Endothelial cell of umbilical vein (primary cell): ENCODE results near the gene FAM53B. TPM values are rescaled to one million over a fixed set of nuclear protein-coding genes. Genes with fewer than 3 reads are reported as not detected.
A peak's percentile ranks its signal among the peaks of the same experiment; 100 is the strongest.

Experiments
- BruUV-seq: library from RNA; stranded (reverse); fragments of 400-500 nt; replicated peaks from 2 replicates; lab custom pipeline; 2021; lab: Mats Ljungman, UMichigan
- CTCF ChIA-PET: fragments of 300-600, 350-600 bp; sonication (Branson Sonifier 250); formaldehyde crosslinking; loops from one replicate; lab custom pipeline; 2021; ENCODE audit warnings: antibody characterized with exemption, inconsistent platforms; lab: Charles Lee
- POLR2A ChIA-PET: fragments of 300-600, 350-600 bp; sonication (Branson Sonifier 250); formaldehyde crosslinking; loops from one replicate; lab custom pipeline; 2021; ENCODE audit warnings: antibody characterized with exemption, inconsistent platforms; lab: Charles Lee
- DNase-seq: peaks from one replicate; pipeline ENCODE4 v3.0.0-alpha.2; 2011; ENCODE audit warnings: low read depth, low spot score
- FAIRE-seq: peaks from 2 replicates; lab custom pipeline; 2011; peaks lifted over from hg19 to GRCh38; lab: Jason Lieb, UNC
- H2AFZ ChIP-seq: 2 replicates; pipeline ENCODE4 v1.6.0; 2012; ENCODE audit warnings: low read depth, low read length, control low read depth, inconsistent platforms
- H3K27ac ChIP-seq: 2 replicates; pipeline ENCODE4 v1.5.1; 2011; ENCODE audit warnings: low read depth, mild to moderate bottlenecking, control low read depth, low read length, moderate library complexity; ENCODE audit not compliant: insufficient read depth
- H3K27me3 ChIP-seq, 2 experiments: 2 replicates each; pipeline versions ENCODE4 v1.6.0 to v1.6.1; 2011; ENCODE audit warnings: low read length in 2 of 2, mixed read lengths in 1 of 2; ENCODE audit not compliant: control insufficient read depth in 2 of 2, insufficient read depth in 2 of 2
- H3K36me3 ChIP-seq, 2 experiments: 2 replicates in 1 of 2; 3 replicates in 1 of 2; pipeline ENCODE4 v1.5.1; 2011; ENCODE audit warnings: low read length in 2 of 2, mild to moderate bottlenecking in 1 of 2, moderate library complexity in 1 of 2; ENCODE audit not compliant: control insufficient read depth in 2 of 2, insufficient read depth in 2 of 2; ENCODE audit errors: extremely low read depth in 1 of 2
- H3K4me1 ChIP-seq: 3 replicates; pipeline ENCODE4 v1.5.1; 2011; ENCODE audit warnings: mild to moderate bottlenecking, low read length; ENCODE audit not compliant: control insufficient read depth, insufficient read depth; ENCODE audit errors: extremely low read depth
- H3K4me2 ChIP-seq: 2 replicates; pipeline ENCODE4 v1.6.1; 2011; ENCODE audit warnings: low read length, control low read depth, mixed read lengths; ENCODE audit not compliant: insufficient read depth
- H3K4me3 ChIP-seq, 3 experiments: fragments of 200-600 bp in 1 of 3; sonication (generic), shearing (Covaris generic) in 1 of 3; replicated peaks in 1 of 3; 2 replicates each; pipeline ENCODE4 v1.5.1; 2011 to 2016; ENCODE audit warnings: control low read depth in 3 of 3, low read length in 3 of 3, mild to moderate bottlenecking in 2 of 3, inconsistent platforms in 1 of 3, low read depth in 1 of 3, moderate library complexity in 1 of 3; ENCODE audit not compliant: insufficient read depth in 1 of 3
- H3K79me2 ChIP-seq: 2 replicates; pipeline ENCODE4 v1.6.0; 2012; ENCODE audit warnings: low read length, inconsistent platforms; ENCODE audit not compliant: control insufficient read depth, insufficient read depth
- H3K9ac ChIP-seq: replicated peaks from 2 replicates; pipeline ENCODE3; 2011; ENCODE audit warnings: low read length, control low read depth; ENCODE audit not compliant: insufficient read depth; ENCODE audit errors: extremely low read depth
- H3K9me1 ChIP-seq: replicated peaks from 3 replicates; pipeline ENCODE4 v1.6.0; 2011; ENCODE audit warnings: mild to moderate bottlenecking, low read length; ENCODE audit not compliant: control insufficient read depth, insufficient read depth; ENCODE audit errors: extremely low read depth
- H3K9me3 ChIP-seq: replicated peaks from 2 replicates; pipeline ENCODE4 v1.5.1; 2012; ENCODE audit warnings: low read length, inconsistent platforms; ENCODE audit not compliant: control insufficient read depth, insufficient read depth
- H4K20me1 ChIP-seq: replicated peaks from 2 replicates; pipeline ENCODE3; 2011; ENCODE audit warnings: mild to moderate bottlenecking, low read length; ENCODE audit not compliant: control insufficient read depth, insufficient read depth; ENCODE audit errors: extremely low read depth
- FOS ChIP-seq: IDR thresholded peaks from 2 replicates; pipeline ENCODE4 v1.6.1; 2011; ENCODE audit warnings: mild to moderate bottlenecking, low read length, moderate library complexity, borderline replicate concordance; ENCODE audit not compliant: insufficient read depth
- JUN ChIP-seq: IDR thresholded peaks from 2 replicates; pipeline ENCODE4 v1.6.1; 2011; ENCODE audit warnings: borderline replicate concordance, low read depth; ENCODE audit not compliant: insufficient read length, insufficient read depth
- MYC ChIP-seq: IDR thresholded peaks from one replicate; pipeline ENCODE4 v1.6.1; 2011; ENCODE audit warnings: mild to moderate bottlenecking, low read depth, low read length
- POLR2A ChIP-seq: IDR thresholded peaks from 2 replicates; pipeline ENCODE4 v1.6.1; 2012; ENCODE audit warnings: low read depth, mild to moderate bottlenecking, control low read depth, low read length
- POLR2AphosphoS5 ChIP-seq: IDR thresholded peaks from 2 replicates; pipeline ENCODE4 v1.6.1; 2012; ENCODE audit warnings: low read depth, mild to moderate bottlenecking, control low read depth, low read length, moderate library complexity; ENCODE audit not compliant: insufficient read depth
- dilution Hi-C: fragments of 300-500 bp; cut with MboI; formaldehyde crosslinking; loops from one replicate; pipeline ENCODE4 v1.15.0; 2019; ENCODE audit warnings: low sequenced_read_pairs; ENCODE audit not compliant: extremely low pct_ligation_motif_present
- intact Hi-C: fragments of 100-400 bp; cut with micrococcal nuclease; formaldehyde crosslinking; loops from one replicate; pipeline ENCODE4 v1.10.0; 2022
- polyA plus RNA-seq, 4 experiments: library from polyadenylated mRNA; depleted of rRNA in 3 of 4; stranded (reverse) in 3 of 4; unstranded in 1 of 4; fragments of >200 nt; gene quantifications; 2 replicates each; pipeline versions ENCODE4 v1.2.1 to v1.2.3, GENCODE V29; 2011 to 2012; ENCODE audit warnings: missing spikeins in 1 of 4
- total RNA-seq: library from RNA; stranded (reverse); gene quantifications from 2 replicates; pipeline ENCODE4 v1.2.3, GENCODE V29; 2021
- TF ChIP-seq, protein P1 (sequence below): IDR thresholded peaks from 2 replicates; pipeline ENCODE4 v1.6.1; 2011; ENCODE audit not compliant: insufficient read depth, insufficient read length
- TF ChIP-seq, protein P2 (sequence below), 2 donors: IDR thresholded peaks; 1 replicate in 1 of 2; 2 replicates in 1 of 2; pipeline ENCODE4 v1.5.1; 2011; ENCODE audit warnings: low read length in 2 of 2, mild to moderate bottlenecking in 2 of 2, moderate library complexity in 2 of 2, control low read depth in 1 of 2, inconsistent platforms in 1 of 2, low read depth in 1 of 2; ENCODE audit not compliant: insufficient read depth in 1 of 2; ENCODE audit errors: extremely low read depth in 1 of 2

FAM53B gene
- total and polyA plus RNA-seq, 2 donors (not counting 3 experiments of a cell fraction or from before 2014, with no cell fraction given), result 8.5 to 21.1 TPM

DNA sequence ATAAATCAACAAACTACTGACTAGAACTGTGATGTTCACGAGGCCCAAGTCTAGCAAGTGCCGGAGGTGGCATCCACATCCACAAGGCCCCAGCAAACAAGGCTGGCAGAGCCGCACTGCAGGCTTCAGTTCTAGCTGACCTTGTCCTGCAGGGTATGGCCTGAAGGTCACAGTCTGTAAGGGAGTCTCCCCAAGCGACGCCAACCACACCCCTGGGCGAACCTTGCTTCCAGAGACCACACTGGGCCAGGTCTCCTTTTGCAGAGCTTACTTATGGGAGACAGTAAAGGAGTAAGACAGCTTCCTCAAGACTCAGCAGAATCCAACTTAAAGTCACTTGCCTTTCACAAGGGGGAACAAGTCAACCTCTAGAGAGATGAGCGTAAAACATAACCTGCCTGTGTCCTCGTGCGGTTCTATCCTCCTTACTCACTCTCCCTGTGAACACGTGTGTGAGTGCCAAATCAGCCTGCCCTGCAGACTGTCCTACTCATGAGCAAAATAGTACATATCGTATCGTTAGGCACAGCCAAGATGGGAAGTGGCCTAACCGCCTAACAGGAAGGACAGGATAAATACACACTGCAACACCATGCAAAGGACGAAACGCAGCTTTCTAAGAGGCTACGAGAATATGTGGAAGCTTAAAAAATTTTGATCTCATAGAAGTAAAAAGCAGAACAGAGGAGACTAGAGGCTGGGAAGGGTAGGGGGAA lies 22.7 kb downstream of the FAM53B start:
- no TSS peak for BruUV-seq
- CTCF ChIA-PET, result interaction anchor here (0.7 to 3.9 kb wide), 2 partner anchors 10 to 20 kb away, joined by 4 to 23 read pairs; no protein-coding TSS in a partner anchor
- no peak for FAIRE-seq

DNA sequence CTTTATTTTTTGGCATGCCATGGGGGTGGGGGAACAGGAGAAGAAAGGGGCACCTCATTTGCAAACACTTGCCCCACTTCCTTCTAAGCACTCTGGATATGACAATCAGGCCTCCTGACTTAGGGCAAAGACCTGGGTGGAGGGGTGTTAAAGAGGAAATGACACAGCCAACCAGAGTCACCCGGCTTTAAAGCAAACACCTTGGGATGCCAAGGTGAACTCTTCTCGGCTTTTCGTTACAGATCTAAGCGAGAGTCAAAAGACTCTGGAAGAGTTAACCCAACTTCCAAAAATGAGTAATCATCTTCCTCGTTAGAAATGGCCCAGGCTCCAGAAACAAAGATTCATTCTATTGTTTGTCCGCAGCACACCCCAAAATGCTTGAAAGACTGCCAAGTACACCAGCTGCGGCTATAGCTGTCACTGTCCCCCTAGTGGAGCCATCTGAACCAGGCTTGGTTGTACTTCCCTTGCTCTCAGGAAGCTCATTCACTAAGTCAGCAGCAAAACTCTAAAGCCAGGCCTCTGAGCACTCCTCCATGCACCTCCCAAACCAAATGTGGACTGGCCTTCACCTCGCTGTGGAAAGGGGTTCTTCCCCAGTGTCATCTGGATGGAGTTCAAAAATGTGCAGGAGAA lies 24.8 kb downstream of the FAM53B start:
- Histone ChIP-seq H3K9me3 (no peaks in the 10 kb centered on the region), H3K4me1 (peaks cover 26% of the 10 kb centered on the region), H3K79me2 (peaks cover 2% of the 10 kb centered on the region), H3K27me3 (no peaks in the 10 kb centered on the region), H3K9me1 (no peaks in the 10 kb centered on the region), H3K4me3 (no peak overlapping the region), H3K27ac (no peak overlapping the region), H2AFZ (no peak overlapping the region), H3K4me2 (peak overlapping the region; percentile 1), H3K9ac (no peak overlapping the region), H4K20me1 (no peaks in the 10 kb centered on the region), H3K36me3 (no peaks in the 10 kb centered on the region)
- POLR2A ChIA-PET, result no interaction called here
- intact Hi-C loops (loop anchor here (1.0 kb wide), 3 partner anchors 18 to 73 kb away; no protein-coding TSS in a partner anchor), dilution Hi-C loops (no loop called here)
- BruUV-seq, result no TSS peak
- CTCF ChIA-PET, result interaction anchor here (0.6 to 4.9 kb wide), 20 partner anchors 10 to 178 kb away, joined by 3 to 60 read pairs (median 6); no protein-coding TSS in a partner anchor
- DNase-seq, result peak; percentile 84
- TF ChIP-seq, protein P1, sequence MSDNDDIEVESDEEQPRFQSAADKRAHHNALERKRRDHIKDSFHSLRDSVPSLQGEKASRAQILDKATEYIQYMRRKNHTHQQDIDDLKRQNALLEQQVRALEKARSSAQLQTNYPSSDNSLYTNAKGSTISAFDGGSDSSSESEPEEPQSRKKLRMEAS, result no peak
- TF ChIP-seq JUN (peak; percentile 9), POLR2AphosphoS5 (no peak), POLR2A (no peak), FOS (peak; percentile 47), MYC (no peak)
- TF ChIP-seq, protein P2, sequence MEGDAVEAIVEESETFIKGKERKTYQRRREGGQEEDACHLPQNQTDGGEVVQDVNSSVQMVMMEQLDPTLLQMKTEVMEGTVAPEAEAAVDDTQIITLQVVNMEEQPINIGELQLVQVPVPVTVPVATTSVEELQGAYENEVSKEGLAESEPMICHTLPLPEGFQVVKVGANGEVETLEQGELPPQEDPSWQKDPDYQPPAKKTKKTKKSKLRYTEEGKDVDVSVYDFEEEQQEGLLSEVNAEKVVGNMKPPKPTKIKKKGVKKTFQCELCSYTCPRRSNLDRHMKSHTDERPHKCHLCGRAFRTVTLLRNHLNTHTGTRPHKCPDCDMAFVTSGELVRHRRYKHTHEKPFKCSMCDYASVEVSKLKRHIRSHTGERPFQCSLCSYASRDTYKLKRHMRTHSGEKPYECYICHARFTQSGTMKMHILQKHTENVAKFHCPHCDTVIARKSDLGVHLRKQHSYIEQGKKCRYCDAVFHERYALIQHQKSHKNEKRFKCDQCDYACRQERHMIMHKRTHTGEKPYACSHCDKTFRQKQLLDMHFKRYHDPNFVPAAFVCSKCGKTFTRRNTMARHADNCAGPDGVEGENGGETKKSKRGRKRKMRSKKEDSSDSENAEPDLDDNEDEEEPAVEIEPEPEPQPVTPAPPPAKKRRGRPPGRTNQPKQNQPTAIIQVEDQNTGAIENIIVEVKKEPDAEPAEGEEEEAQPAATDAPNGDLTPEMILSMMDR (IDR thresholded peaks at IDR 0.05; ENCODE audit: extremely low read depth in 1 of 2, insufficient read depth in 1 of 2, low read depth in 1 of 2, low read length in 2 of 2), result peak; percentile 61 to 74
- peak; percentile 95 for FAIRE-seq

More for the DNA sequence above, 22.7 kb downstream of the FAM53B start:
- Histone ChIP-seq H3K27me3 (no peaks in the 10 kb centered on the region), H4K20me1 (no peaks in the 10 kb centered on the region), H2AFZ (no peak overlapping the region), H3K4me3 (no peak overlapping the region), H3K4me1 (peaks cover 26% of the 10 kb centered on the region), H3K4me2 (no peak overlapping the region), H3K9ac (no peak overlapping the region), H3K79me2 (peaks cover 2% of the 10 kb centered on the region), H3K9me1 (no peaks in the 10 kb centered on the region), H3K9me3 (no peaks in the 10 kb centered on the region), H3K36me3 (no peaks in the 10 kb centered on the region), H3K27ac (no peak overlapping the region)
- no peak for TF ChIP-seq POLR2A
- TF ChIP-seq, protein P1, result peak; percentile 69
- DNase-seq, result peak; percentile 56
- POLR2A ChIA-PET, result no interaction called here
- dilution Hi-C loops, result no loop called here
- intact Hi-C loops, result no loop called here
